Activated CD8-positive, alpha-beta memory T cell treated with anti-CD3 and anti-CD28 coated beads for 4 hours (primary cell): ENCODE measurements around the gene RGPD3.
"Not testable (repeated sequence)": the region's sequence is repeated elsewhere in the genome, so short reads cannot be mapped to it uniquely, and the experiment has no call there.

Experiments used
- DNase-seq, 2 donors: peaks; one replicate each; pipeline ENCODE4 v3.0.0-alpha.2; 2020; ENCODE audit warnings: low read depth in 2 of 2

The RGPD3 gene

GRCh38 chr2:106468107-106468506 is at the start of gene RGPD3:
Gene RGPD3, minus strand, starts transcription at chr2:106468413. Its CDS starts 125 bp downstream, at chr2:106468288.
- not testable (repeated sequence) for DNase-seq

DNA sequence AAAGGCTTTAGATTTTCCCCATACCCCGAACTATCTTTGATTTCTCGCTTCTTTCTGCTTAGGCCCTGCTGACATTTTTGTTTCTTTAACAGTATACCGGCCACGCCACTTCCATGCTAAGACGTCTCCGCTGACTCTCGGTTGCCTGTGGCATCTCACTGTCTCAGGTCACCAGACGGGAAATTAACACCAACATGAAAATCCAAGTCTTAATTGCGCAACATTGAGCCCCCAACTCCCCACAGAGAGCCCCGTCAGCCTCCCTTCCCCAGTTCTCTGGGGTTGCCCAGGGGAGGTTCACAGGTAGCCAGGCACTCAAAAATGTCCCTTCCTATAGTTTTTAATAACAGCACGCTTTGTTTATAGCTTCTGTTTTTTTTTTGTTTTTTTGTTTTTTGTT is 49.1 kb upstream of the RGPD3 start:
- DNase-seq = no peak

DNA sequence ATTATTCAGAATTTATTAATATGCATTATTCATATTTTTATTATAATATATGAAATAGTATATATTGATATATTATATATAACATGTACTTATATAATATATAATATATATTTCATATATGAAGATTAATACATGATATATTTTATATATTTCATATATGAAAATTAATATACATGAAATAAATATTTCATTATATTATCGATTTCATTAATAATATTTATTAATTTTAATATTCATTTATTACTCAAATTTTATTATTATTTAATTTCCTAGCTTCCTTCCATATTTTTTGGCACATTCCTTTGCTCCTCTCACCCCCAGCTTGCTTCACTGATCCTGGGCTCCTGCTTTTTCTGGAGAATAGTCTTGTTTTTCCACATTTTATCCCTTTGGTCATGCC is 48.7 kb upstream of the RGPD3 start:
- no peak for DNase-seq

GRCh38 chr2:106516436-106516835 is 48.2 kb upstream of the RGPD3 start:
- no peak for DNase-seq

DNA sequence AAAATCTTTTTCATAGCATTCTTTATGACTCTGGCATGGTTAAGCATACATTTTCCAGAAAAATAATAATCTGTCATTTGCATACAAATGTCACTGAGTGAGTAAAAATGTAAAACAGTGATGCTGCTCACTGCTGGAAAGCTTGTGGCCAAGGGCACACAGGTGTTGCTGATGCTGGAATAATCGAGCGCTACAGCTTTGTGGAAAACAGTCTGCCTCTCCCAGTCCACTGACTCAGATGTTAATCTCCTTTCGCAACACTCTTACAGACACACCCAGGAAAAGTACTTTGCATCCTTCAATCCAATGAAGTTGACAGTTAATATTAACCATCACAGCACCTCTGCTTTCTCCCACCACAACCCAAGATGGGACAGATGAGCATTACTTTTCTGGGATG is 46.6 kb upstream of the RGPD3 start:
- not testable (repeated sequence) for DNase-seq

- DNase-seq = not testable (repeated sequence)
Measured at GRCh38 chr2:106513391-106513790, 45.2 kb upstream of the RGPD3 start.

GRCh38 chr2:106511934-106512333 is 43.7 kb upstream of the RGPD3 start:
- not testable (repeated sequence) for DNase-seq

GRCh38 chr2:106511476-106511901 is 43.3 kb upstream of the RGPD3 start:
- DNase-seq = peak in 1 of 2 donors; percentile 20

DNA sequence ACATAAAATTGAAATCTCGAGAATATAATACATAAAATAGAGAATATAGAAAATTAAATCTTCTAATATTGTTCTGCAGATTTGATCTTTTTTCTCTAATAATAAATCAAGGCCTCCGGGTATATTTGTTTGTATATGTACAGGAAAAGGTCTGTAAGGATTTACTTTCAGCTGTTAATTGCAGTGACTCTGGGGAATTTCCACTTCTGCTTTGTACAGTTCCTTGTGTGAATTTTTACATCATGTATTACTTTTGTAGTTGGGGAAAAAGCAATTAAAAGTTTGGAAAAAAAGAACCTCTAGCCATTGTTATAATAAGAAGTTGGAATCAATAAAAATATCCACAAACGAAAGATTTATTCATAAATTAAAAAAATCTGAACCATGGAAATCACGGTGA is 42.6 kb upstream of the RGPD3 start:
- DNase-seq = not testable (repeated sequence)

- DNase-seq = not testable (repeated sequence)
Measured at GRCh38 chr2:106509374-106509770, 41.2 kb upstream of the RGPD3 start.

GRCh38 chr2:106508660-106509373 is 40.6 kb upstream of the RGPD3 start:
- not testable (repeated sequence) for DNase-seq

DNA sequence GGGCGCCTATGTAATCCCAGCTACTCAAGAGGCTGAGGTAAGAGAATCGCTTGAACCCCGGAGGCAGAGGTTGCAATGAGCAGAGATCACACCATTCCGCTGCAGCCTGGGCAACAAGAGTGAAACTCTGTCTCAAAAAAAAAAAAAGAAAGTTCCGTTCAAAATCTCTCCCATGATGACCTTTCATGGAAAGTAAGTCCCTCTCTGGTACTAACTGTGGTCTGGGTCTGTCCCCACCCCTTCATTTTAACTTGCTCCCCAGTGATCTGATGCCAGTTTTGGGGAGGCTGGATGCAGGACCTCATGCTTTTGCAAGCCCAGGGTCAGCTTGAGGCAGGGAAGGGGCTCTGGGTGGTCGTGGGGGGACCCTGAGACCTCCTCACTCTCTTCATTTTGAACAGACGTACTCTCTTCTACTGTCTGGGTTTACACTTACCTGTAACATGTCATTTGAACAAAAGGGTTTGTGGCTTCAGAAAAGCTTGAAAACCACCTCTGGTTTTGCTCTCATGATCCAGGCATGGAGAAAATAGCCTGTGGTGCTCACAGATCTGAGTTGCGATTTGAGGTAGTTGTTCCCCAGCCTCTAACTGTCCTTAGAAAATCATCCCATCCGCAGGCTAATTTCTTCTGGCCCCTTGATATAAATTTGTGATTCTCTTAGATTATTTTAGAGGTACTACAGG is 37.9 kb upstream of the RGPD3 start:
- not testable (repeated sequence) for DNase-seq

DNA sequence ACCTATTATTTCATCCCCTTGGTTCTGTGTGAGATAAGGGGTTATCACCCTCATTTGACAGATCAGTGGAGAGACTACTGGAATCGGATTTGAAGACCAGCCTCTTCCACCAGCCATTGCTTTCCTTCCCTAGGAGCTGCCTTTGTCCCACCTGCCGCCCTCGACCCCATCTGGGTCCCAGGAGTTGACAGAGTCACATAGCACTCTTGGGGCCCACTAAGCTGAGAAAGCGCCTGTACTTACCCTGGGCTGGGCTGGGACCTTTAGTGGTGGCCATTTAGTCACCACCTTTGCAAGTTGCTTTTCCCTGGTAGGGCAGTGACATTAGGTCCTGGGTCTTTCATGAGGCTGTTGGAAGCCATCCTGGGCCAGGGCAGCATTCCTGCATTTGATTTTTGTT is 36.6 kb upstream of the RGPD3 start:
- not testable (repeated sequence) for DNase-seq

- not testable (repeated sequence) for DNase-seq
Measured at GRCh38 chr2:106504192-106504591, 36.0 kb upstream of the RGPD3 start.

DNA sequence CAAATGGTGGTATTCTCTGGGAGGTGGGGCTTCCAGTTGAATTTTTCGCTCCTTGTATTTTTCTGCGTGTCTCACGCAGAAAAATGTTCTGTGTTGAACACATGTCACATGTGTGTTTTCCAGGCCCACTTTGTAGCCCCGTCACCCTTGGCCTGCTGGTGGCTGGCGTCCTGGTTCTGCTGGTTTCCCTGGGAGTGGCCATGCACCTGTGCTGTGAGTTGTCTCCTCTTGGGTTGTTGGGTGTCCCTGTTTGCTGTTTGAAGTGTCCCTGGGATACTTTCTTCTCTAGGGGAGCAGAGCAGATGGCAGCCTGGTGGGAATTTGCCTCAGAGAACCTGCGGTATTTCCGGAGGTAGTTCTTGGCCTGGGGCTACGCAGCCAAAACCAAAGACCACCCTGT is 34.1 kb upstream of the RGPD3 start:
- DNase-seq = not testable (repeated sequence)

DNA sequence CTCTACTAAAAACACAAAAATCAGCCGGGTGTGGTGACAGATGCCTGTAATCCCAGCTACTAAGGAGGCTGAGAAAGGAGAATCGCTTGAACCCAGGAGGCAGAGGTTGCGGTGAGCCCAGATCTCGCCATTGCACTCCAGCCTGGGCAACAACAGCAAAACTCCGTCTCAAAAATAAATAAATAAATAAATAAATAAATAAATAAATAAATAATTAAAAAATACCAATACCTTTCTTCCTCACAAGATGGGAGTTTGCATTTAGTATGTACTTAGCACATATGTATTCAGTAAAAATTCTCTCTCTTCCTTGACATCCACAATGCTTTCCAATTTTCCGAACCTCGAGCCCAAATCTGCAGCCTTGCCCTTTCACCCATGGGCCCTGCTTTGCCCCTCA is 32.1 kb upstream of the RGPD3 start:
- not testable (repeated sequence) for DNase-seq

- not testable (repeated sequence) for DNase-seq
Measured at GRCh38 chr2:106498549-106498948, 30.3 kb upstream of the RGPD3 start.

DNA sequence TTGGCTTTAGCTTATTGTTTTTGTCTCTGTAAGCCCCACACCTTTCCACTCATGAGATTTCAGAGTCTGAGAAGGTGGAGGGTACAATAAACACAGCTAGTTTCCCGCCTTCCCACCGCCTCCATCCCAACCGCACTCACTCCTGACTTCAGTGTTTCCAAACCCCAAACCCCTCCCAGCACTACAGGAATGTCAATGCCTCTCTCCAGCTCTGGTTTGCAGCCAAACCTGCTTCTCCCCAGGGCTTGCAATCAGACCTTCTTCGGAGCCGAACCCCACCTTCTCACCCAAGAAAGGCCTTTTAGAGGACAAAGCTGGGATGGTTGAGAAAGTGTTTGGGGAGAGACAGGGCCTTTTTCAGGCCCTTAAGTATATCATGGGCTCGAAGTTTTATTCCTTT is 24.7 kb upstream of the RGPD3 start:
- DNase-seq = not testable (repeated sequence)

DNA sequence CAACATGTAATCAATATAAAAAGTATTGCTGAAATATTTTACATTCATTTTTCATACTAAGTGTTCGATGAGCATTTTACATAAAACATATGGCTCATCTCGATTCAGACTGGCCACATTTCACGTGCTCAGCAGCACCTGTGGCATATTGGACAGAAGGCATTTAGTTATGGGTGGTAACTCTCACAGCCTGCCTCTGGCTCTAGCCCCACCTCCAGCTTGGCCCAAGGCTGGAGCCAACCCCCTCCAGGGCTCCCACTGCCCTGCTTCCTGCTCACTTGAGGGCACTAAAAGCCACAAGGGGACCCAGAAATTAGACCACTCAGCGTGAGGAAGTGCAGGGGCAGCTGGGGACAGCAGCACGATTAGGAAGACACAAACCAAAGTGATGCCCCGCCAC is 24.2 kb upstream of the RGPD3 start:
- DNase-seq = not testable (repeated sequence)

DNA sequence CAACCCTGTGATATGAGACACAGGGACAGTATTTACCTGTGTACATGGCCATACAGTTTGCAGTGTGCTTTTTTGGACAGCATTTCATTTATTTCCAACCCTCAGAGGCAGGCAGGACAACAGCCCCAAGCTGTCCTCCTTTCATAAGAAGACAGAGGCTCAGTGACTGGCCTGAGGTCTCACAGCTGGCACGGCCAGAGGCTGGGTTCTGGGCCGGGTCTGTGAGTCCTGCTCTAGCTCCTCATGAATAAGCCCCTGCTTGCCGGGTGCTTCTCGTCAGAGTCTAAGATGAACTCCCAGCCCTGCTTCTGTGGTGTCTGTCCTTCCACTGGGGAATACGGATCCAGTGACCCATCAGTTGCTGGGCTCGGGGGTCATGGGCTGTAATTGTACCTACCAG is 21.5 kb upstream of the RGPD3 start:
- DNase-seq = not testable (repeated sequence)

- DNase-seq = not testable (repeated sequence)
Measured at GRCh38 chr2:106487386-106488191, 19.4 kb upstream of the RGPD3 start.
